Uterus (tissue), 4 donors: ENCODE results near the gene LRRIQ1. TPM values are rescaled to one million over a fixed set of nuclear protein-coding genes. Genes with fewer than 3 reads are reported as not detected.

Source experiments
- DNase-seq, 2 donors: peaks; one replicate each; pipeline ENCODE4 v3.0.0-alpha.2; 2019 to 2020
- H3K27ac ChIP-seq, 2 donors: fragments of 200-600 bp; sonication (generic); 1 replicate in 1 of 2; 2 replicates in 1 of 2; pipeline ENCODE4 v1.5.1; 2016 to 2018
- H3K27me3 ChIP-seq, 2 donors: fragments of 200-600 bp; sonication (generic); one replicate each; pipeline ENCODE4 v1.5.1; 2018 to 2019; ENCODE audit warnings: control low read depth in 1 of 2
- H3K36me3 ChIP-seq, 2 donors: fragments of 200-600 bp; sonication (generic); one replicate each; pipeline ENCODE4 v1.5.1; 2019; ENCODE audit warnings: control low read depth in 1 of 2
- H3K4me1 ChIP-seq, 2 donors: fragments of 200-600 bp; sonication (generic); one replicate each; pipeline ENCODE4 v1.5.1; 2018 to 2019; ENCODE audit warnings: control low read depth in 1 of 2
- H3K4me3 ChIP-seq, 2 donors: fragments of 200-600 bp; sonication (generic); 1 replicate in 1 of 2; 2 replicates in 1 of 2; pipeline ENCODE4 v1.5.1; 2018 to 2019; ENCODE audit warnings: mild to moderate bottlenecking in 1 of 2
- H3K9me3 ChIP-seq, 2 donors: fragments of 200-600 bp; sonication (generic); one replicate each; pipeline ENCODE4 v1.5.1; 2019; ENCODE audit warnings: control low read depth in 1 of 2
- POLR2A ChIP-seq, 2 donors: fragments of 450-650 bp; IDR thresholded peaks; one replicate each; pipeline ENCODE4 v1.6.1; 2016; ENCODE audit warnings: antibody characterized with exemption in 2 of 2, mild to moderate bottlenecking in 1 of 2, moderate library complexity in 1 of 2
- intact Hi-C: fragments of 100-400 bp; cut with DNase I; formaldehyde crosslinking; loops from one replicate; pipeline ENCODE4 v1.15.1; 2023; ENCODE audit warnings: low total_unique reads
- total RNA-seq, 4 donors: library from RNA; depleted of rRNA in 3 of 4; stranded (reverse); fragments of >200 nt in 3 of 4; gene quantifications; one replicate each; pipeline versions ENCODE4 v1.1.0 to v1.2.4, GENCODE V29; 2014 to 2023
- TF ChIP-seq, protein P1 (sequence below), 4 experiments: fragments of 200-600 bp in 2 of 4; fragments of 450-650 bp in 2 of 4; sonication (generic) in 2 of 4; IDR thresholded peaks; one replicate each; pipeline ENCODE4 v1.5.1; 2016 to 2019; ENCODE audit warnings: antibody characterized with exemption in 4 of 4, mild to moderate bottlenecking in 2 of 4, moderate library complexity in 1 of 4
- donor health status: DM: yes; HTN: yes; CAD: no.

The LRRIQ1 gene
- total RNA-seq, 4 donors from 2014 or later: 0.51 to 13.1 (median 1.9) TPM

GRCh38 chr12:85281636-85282312 lies 245.6 kb downstream of the LRRIQ1 start:
- Histone ChIP-seq H3K9me3 (no peaks in the 10 kb centered on the region), H3K4me1 (no peaks in the 10 kb centered on the region), H3K27me3 (peaks cover 10 to 48% of the 10 kb centered on the region in 2 donors), H3K36me3 (no peaks in the 10 kb centered on the region), H3K27ac (no peak overlapping the region), H3K4me3 (no peak overlapping the region)
- TF ChIP-seq, protein P1, sequence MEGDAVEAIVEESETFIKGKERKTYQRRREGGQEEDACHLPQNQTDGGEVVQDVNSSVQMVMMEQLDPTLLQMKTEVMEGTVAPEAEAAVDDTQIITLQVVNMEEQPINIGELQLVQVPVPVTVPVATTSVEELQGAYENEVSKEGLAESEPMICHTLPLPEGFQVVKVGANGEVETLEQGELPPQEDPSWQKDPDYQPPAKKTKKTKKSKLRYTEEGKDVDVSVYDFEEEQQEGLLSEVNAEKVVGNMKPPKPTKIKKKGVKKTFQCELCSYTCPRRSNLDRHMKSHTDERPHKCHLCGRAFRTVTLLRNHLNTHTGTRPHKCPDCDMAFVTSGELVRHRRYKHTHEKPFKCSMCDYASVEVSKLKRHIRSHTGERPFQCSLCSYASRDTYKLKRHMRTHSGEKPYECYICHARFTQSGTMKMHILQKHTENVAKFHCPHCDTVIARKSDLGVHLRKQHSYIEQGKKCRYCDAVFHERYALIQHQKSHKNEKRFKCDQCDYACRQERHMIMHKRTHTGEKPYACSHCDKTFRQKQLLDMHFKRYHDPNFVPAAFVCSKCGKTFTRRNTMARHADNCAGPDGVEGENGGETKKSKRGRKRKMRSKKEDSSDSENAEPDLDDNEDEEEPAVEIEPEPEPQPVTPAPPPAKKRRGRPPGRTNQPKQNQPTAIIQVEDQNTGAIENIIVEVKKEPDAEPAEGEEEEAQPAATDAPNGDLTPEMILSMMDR (IDR thresholded peaks at IDR 0.05): no peak
- no peak for TF ChIP-seq POLR2A (IDR thresholded peaks at IDR 0.05)
- no peak for DNase-seq
- intact Hi-C loops: no loop called here

DNA sequence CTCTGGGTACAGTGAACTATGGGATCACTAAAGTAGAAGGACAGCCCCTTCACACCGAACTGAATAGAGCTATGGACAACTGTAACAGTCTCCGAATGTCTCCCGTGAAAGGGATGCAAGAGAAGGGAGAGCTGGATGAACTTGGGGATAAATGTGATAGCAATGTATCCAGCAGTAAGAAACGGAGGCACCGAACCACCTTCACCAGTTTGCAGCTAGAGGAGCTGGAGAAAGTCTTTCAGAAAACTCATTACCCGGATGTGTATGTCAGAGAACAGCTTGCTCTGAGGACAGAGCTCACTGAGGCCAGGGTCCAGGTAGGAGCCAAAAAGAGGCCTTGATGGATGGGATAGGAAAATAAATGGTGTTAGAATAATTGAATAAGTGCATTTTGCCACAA lies 247.4 kb downstream of the LRRIQ1 start:
- DNase-seq: no peak
- no peak overlapping the region for H3K4me3 ChIP-seq
- H3K9me3 ChIP-seq: no peaks in the 10 kb centered on the region
- H3K4me1 ChIP-seq: no peaks in the 10 kb centered on the region
- no peak overlapping the region for H3K27ac ChIP-seq
- TF ChIP-seq, protein P1 (IDR thresholded peaks at IDR 0.05): no peak
- TF ChIP-seq POLR2A (IDR thresholded peaks at IDR 0.05): no peak
- peaks cover 11 to 44% of the 10 kb centered on the region in 2 donors for H3K27me3 ChIP-seq
- no peaks in the 10 kb centered on the region for H3K36me3 ChIP-seq
- intact Hi-C loops: no loop called here

Other genes starting within 250 kb of the LRRIQ1 start
- 1 to 10 TPM in 2 of 4 donors, under 1 TPM in 1, not detected in 1; 0.97 to 6.2 (median 4.4) TPM for gene SLC6A15, start 123.6 kb upstream of the LRRIQ1 start, total RNA-seq
- gene TSPAN19, start 74 bp upstream of the LRRIQ1 start, total RNA-seq: under 1 TPM in 2 of 4 donors, not detected in 2; under 0.01 to 0.59 TPM
- gene ALX1, start 243.9 kb downstream of the LRRIQ1 start, total RNA-seq: 1 to 10 TPM in 1 of 4 donors, under 1 TPM in 1, not detected in 2; 0.61 to 4.2 TPM